Stimulated activated CD4-positive, alpha-beta T cell treated with anti-CD3 and anti-CD28 coated beads, Interleukin-15, amount 100 ng/mL, for 24 hours (primary cell): ENCODE measurements around the gene OS9.

Experiments
- DNase-seq: peaks from one replicate; pipeline ENCODE4 v3.0.0-alpha.2; 2020

Gene OS9

GRCh38 chr12:57724003-57724935 lies 30.3 kb downstream of the OS9 start:
- DNase-seq, result no peak

- DNase-seq, result no peak
Observed at GRCh38 chr12:57724936-57725740, 31.2 kb downstream of the OS9 start.

- DNase-seq, result no peak
Observed at GRCh38 chr12:57725851-57726150, 31.9 kb downstream of the OS9 start.

- DNase-seq, result peak; percentile 40
Observed at GRCh38 chr12:57726151-57726883, 32.4 kb downstream of the OS9 start.

- DNase-seq, result no peak
Observed at GRCh38 chr12:57726884-57727757, 33.2 kb downstream of the OS9 start.

- DNase-seq, result no peak
Observed at GRCh38 chr12:57727758-57728395, 33.9 kb downstream of the OS9 start.

GRCh38 chr12:57729321-57729844 lies 35.5 kb downstream of the OS9 start:
- DNase-seq, result no peak

- DNase-seq, result no peak
Observed at GRCh38 chr12:57730336-57731067, 36.6 kb downstream of the OS9 start.

- DNase-seq, result no peak
Observed at GRCh38 chr12:57731411-57732080, 37.6 kb downstream of the OS9 start.

GRCh38 chr12:57732270-57732669 lies 38.3 kb downstream of the OS9 start:
- no peak for DNase-seq

GRCh38 chr12:57732726-57733593 lies 39.0 kb downstream of the OS9 start:
- no peak for DNase-seq

GRCh38 chr12:57733928-57734327 lies 40.0 kb downstream of the OS9 start:
- no peak for DNase-seq

- DNase-seq, result no peak
Observed at GRCh38 chr12:57734591-57734990, 40.7 kb downstream of the OS9 start.

GRCh38 chr12:57735198-57735855 lies 41.4 kb downstream of the OS9 start:
- DNase-seq, result no peak

GRCh38 chr12:57735952-57736740 lies 42.2 kb downstream of the OS9 start:
- no peak for DNase-seq

- no peak for DNase-seq
Observed at GRCh38 chr12:57736741-57737466, 43.0 kb downstream of the OS9 start.
